Fibroblast of lung (primary cell): ENCODE results near the gene PLEKHA7.

Source experiments
- CTCF ChIP-seq, 2 donors: IDR thresholded peaks in 1 of 2; conservative IDR thresholded peaks in 1 of 2; 1 replicate in 1 of 2; 2 replicates in 1 of 2; pipeline ENCODE4 v1.5.1; 2011 to 2012; ENCODE audit warnings: low read length in 2 of 2, control low read depth in 1 of 2, inconsistent platforms in 1 of 2, low read depth in 1 of 2, mild to moderate bottlenecking in 1 of 2
- EZH2 ChIP-seq: IDR thresholded peaks from 2 replicates; pipeline ENCODE4 v1.5.1; 2012; ENCODE audit warnings: low read length, control low read depth, mild to moderate bottlenecking; ENCODE audit errors: missing control alignments

- TF ChIP-seq CTCF (conservative IDR thresholded peaks at IDR 0.05 in 1 of 2, IDR thresholded peaks at IDR 0.05 in 1 of 2; ENCODE audit: low read depth in 1 of 2, low read length in 2 of 2) (no peak), EZH2 (no peak)
Measured at GRCh38 chr11:16790486-16791190, 223.6 kb downstream of the PLEKHA7 start.
